Measurements from ENCODE around the gene ADAM21. TPM values are rescaled to one million over a fixed set of nuclear protein-coding genes. Genes with fewer than 3 reads are reported as not detected.

Gene ADAM21
- total RNA-seq, 1 donor from 2014 or later, result under 0.01 TPM

- no peak for TF ChIP-seq CTCF (IDR thresholded peaks at IDR 0.05; ENCODE audit: insufficient read depth, low read length, severe bottlenecking)
- Histone ChIP-seq H3K4me3 (ENCODE audit: low read depth, low read length) (no peak overlapping the region), H3K27me3 (ENCODE audit: control insufficient read depth, insufficient read depth, low read length) (no peaks in the 10 kb centered on the region), H3K36me3 (ENCODE audit: control insufficient read depth, insufficient read depth, low read length) (no peaks in the 10 kb centered on the region)
- no peak for FAIRE-seq
- no peak for DNase-seq (ENCODE audit: low read depth)
These were observed 37.7 kb downstream of the ADAM21 start for GRCh38 chr14:70489579-70490200.

GRCh38 chr14:70498191-70498590 lies 46.2 kb downstream of the ADAM21 start:
- no peaks in the 10 kb centered on the region for H3K27me3 ChIP-seq (ENCODE audit: control insufficient read depth, insufficient read depth, low read length)
- FAIRE-seq (no peak), DNase-seq (ENCODE audit: low read depth) (no peak)
- H3K36me3 ChIP-seq (ENCODE audit: control insufficient read depth, insufficient read depth, low read length), result no peaks in the 10 kb centered on the region
- no peak overlapping the region for H3K4me3 ChIP-seq (ENCODE audit: low read depth, low read length)
- no peak for TF ChIP-seq CTCF (IDR thresholded peaks at IDR 0.05; ENCODE audit: insufficient read depth, low read length, severe bottlenecking)

Other genes with a start within 250 kb of the ADAM21 start
- gene COX16, start 92.5 kb upstream of the ADAM21 start, total RNA-seq, result 19.0 and 21.0 TPM in 2 replicates
- gene SYNJ2BP, start 35.1 kb upstream of the ADAM21 start, total RNA-seq, result 9.5 and 11.9 TPM in 2 replicates
- gene ADAM20, start 82.8 kb downstream of the ADAM21 start, total RNA-seq, result 2.4 and 2.6 TPM in 2 replicates
- gene MED6, start 148.5 kb downstream of the ADAM21 start, total RNA-seq, result 31.6 and 33.4 TPM in 2 replicates
- gene TTC9, start 189.7 kb downstream of the ADAM21 start, total RNA-seq, result 5.3 and 9.7 TPM in 2 replicates

Measured in bronchial epithelial cell (primary cell).